HepG2 (cell line): ENCODE results near the gene RELL1. TPM values are rescaled to one million over a fixed set of nuclear protein-coding genes. Genes with fewer than 3 reads are reported as not detected.

Experiments
- ATAD3A ChIP-seq: sonication (generic); formaldehyde crosslinking; IDR thresholded peaks from 2 replicates; pipeline ENCODE4 v1.4.0; 2020; ENCODE audit warnings: missing genetic modification reagents
- BORCS8-MEF2B ChIP-seq: sonication (generic); formaldehyde crosslinking; IDR thresholded peaks from 2 replicates; pipeline ENCODE4 v1.8.0; 2022; ENCODE audit warnings: mild to moderate bottlenecking, missing genetic modification reagents
- DNMT1 ChIP-seq: sonication (generic); formaldehyde crosslinking; IDR thresholded peaks from 2 replicates; pipeline ENCODE4 v1.5.1; 2020; ENCODE audit warnings: mild to moderate bottlenecking, missing genetic modification reagents
- KDM5A ChIP-seq: fragments of 200-600 bp; sonication (generic); IDR thresholded peaks from 2 replicates; pipeline ENCODE4 v1.7.0; 2018; ENCODE audit warnings: antibody characterized with exemption, mild to moderate bottlenecking, low read length, borderline replicate concordance
- KLF15 ChIP-seq: sonication (generic); formaldehyde crosslinking; IDR thresholded peaks from 2 replicates; pipeline ENCODE4 v1.8.1; 2023; ENCODE audit warnings: borderline replicate concordance, mild to moderate bottlenecking, inconsistent platforms, missing genetic modification reagents, mixed read lengths
- MED8 ChIP-seq: sonication (generic); formaldehyde crosslinking; IDR thresholded peaks from 2 replicates; pipeline ENCODE4 v1.8.1; 2023; ENCODE audit warnings: mild to moderate bottlenecking, missing genetic modification reagents; ENCODE audit not compliant: insufficient replicate concordance
- MXD4 ChIP-seq: IDR thresholded peaks from 2 replicates; pipeline ENCODE4 v1.6.1; 2016; ENCODE audit warnings: mild to moderate bottlenecking, missing biosample characterization, missing genetic modification reagents
- MYNN ChIP-seq: sonication (generic); formaldehyde crosslinking; IDR thresholded peaks from 2 replicates; pipeline ENCODE4 v1.4.0; 2020; ENCODE audit warnings: mild to moderate bottlenecking, low read depth, missing genetic modification reagents
- PPARG ChIP-seq: conservative IDR thresholded peaks from 2 replicates; pipeline ENCODE4 v1.6.1; 2016; ENCODE audit warnings: missing biosample characterization, missing genetic modification reagents
- RXRA ChIP-seq: sonication (generic); formaldehyde crosslinking; IDR thresholded peaks from 2 replicates; pipeline ENCODE4 v1.5.1; 2020; ENCODE audit warnings: missing genetic modification reagents
- SIN3A ChIP-seq: IDR thresholded peaks from 2 replicates; pipeline ENCODE4 v1.6.1; 2011; ENCODE audit warnings: low read depth, mild to moderate bottlenecking, control low read depth, low read length, borderline replicate concordance
- SP2 ChIP-seq: sonication (generic); formaldehyde crosslinking; IDR thresholded peaks from 2 replicates; pipeline ENCODE4 v1.5.1; 2020; ENCODE audit warnings: mild to moderate bottlenecking, missing genetic modification reagents
- ZNF20 ChIP-seq: sonication (generic); formaldehyde crosslinking; IDR thresholded peaks from 2 replicates; pipeline ENCODE4 v1.4.0; 2020; ENCODE audit warnings: mild to moderate bottlenecking, moderate library complexity, missing genetic modification reagents
- ZNF337 ChIP-seq: sonication (generic); formaldehyde crosslinking; IDR thresholded peaks from 2 replicates; pipeline ENCODE4 v1.5.1; 2020; ENCODE audit warnings: missing genetic modification reagents, low read depth, mild to moderate bottlenecking, borderline replicate concordance
- ZNF577 ChIP-seq: sonication (generic); formaldehyde crosslinking; IDR thresholded peaks from 2 replicates; pipeline ENCODE4 v1.4.0; 2020; ENCODE audit warnings: mild to moderate bottlenecking, low read depth, missing genetic modification reagents, borderline replicate concordance
- ZNF761 ChIP-seq: sonication (generic); formaldehyde crosslinking; conservative IDR thresholded peaks from 2 replicates; pipeline ENCODE4 v1.4.0; 2020; ENCODE audit warnings: mild to moderate bottlenecking, missing genetic modification reagents
- polyA plus RNA-seq, 8 experiments: library from polyadenylated mRNA; depleted of rRNA in 3 of 8; stranded (reverse) in 7 of 8; unstranded in 1 of 8; fragments of >200 nt; fragmentation: Illumina TruSeq in 4 of 8; extraction: Trizol in 4 of 8; gene quantifications; 2 replicates each; pipeline versions ENCODE4 v1.2.1 to v1.2.3, GENCODE V29; 2011 to 2016; ENCODE audit warnings: low read depth in 4 of 8, missing spikeins in 1 of 8, mixed read lengths in 1 of 8; ENCODE audit not compliant: insufficient read depth in 1 of 8
- total RNA-seq, 5 experiments: library from RNA; depleted of rRNA; stranded (reverse); fragments of >200 nt; fragmentation: Illumina TruSeq; extraction: Trizol; gene quantifications; 2 replicates each; pipeline ENCODE4 v1.2.3, GENCODE V29; 2016; ENCODE audit warnings: low read depth in 1 of 5
- TF ChIP-seq, protein P1 (sequence below): sonication (generic); formaldehyde crosslinking; IDR thresholded peaks from 2 replicates; pipeline ENCODE4 v1.4.0; 2020; ENCODE audit warnings: mild to moderate bottlenecking, missing genetic modification reagents
- TF ChIP-seq, protein P2 (sequence below): sonication (generic); formaldehyde crosslinking; IDR thresholded peaks from 2 replicates; pipeline ENCODE4 v1.4.0; 2020; ENCODE audit warnings: missing genetic modification reagents, mild to moderate bottlenecking, borderline replicate concordance
- TF ChIP-seq, protein P3 (sequence below): sonication (generic); formaldehyde crosslinking; IDR thresholded peaks from 2 replicates; pipeline ENCODE4 v1.8.0; 2022; ENCODE audit warnings: mild to moderate bottlenecking, missing genetic modification reagents; ENCODE audit not compliant: insufficient replicate concordance
- TF ChIP-seq, protein P4 (sequence below): sonication (generic); formaldehyde crosslinking; IDR thresholded peaks from 2 replicates; pipeline ENCODE4 v1.8.1; 2023; ENCODE audit warnings: missing genetic modification reagents, mild to moderate bottlenecking, borderline replicate concordance
- TF ChIP-seq, protein P5 (sequence below): sonication (generic); formaldehyde crosslinking; IDR thresholded peaks from 2 replicates; pipeline ENCODE4 v1.4.0; 2020; ENCODE audit warnings: mild to moderate bottlenecking, missing genetic modification reagents
- TF ChIP-seq, protein P6 (sequence below): sonication (generic); formaldehyde crosslinking; conservative IDR thresholded peaks from 2 replicates; pipeline ENCODE4 v1.8.0; 2022; ENCODE audit warnings: low read depth, missing genetic modification reagents

Gene RELL1
- total and polyA plus RNA-seq, 2 of the 13 experiments (the other 11 are each of a cell fraction or from before 2014, with no cell fraction given), result 8.4 to 58.4 TPM

DNA sequence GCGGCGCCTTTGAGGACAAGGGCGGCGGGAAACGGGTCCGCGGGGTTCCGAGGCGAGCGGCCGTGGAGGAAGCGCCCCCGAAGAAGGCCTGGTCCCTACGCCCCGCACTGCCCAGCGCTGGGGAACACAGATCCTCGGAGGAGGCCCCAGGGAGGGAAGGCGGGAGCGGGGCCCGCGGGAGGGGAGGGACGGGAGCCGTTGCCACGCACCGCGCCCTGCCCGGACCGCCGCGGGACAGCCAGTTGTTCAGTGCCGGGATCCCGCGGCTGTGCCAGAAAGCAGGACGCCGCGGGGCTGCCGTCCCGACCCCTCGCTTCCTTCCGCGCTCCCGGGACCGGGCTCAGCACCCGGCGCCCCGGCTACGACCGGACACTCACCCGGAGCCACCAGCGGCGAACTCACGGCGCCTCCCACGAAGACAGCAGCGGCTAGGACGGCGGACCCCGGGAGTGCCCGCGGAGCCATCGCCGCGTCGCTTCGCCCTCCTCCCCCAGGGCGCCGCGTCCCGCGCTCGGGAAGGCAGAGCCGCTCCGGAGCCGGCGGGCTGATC, 278 bp downstream of the RELL1 start (continued):
- TF ChIP-seq MYNN (CRISPR knock-in tag) (no peak), BORCS8-MEF2B (CRISPR knock-in tag) (peak; percentile 16; the same call in 1 of the 2 replicates), ZNF577 (no peak), SIN3A (peak; percentile 55; the same call in 1 of the 2 replicates), ZNF761 (CRISPR knock-in tag) (0 out of 2 replicates have a peak, but pooled peaks have one; percentile 10), KDM5A (no peak), ZNF20 (CRISPR knock-in tag) (no peak), MED8 (CRISPR knock-in tag) (no peak), ZNF337 (CRISPR knock-in tag) (no peak), PPARG (peak; percentile 23; the same call in 1 of the 2 replicates), ATAD3A (CRISPR knock-in tag) (no peak), RXRA (CRISPR knock-in tag) (peak; percentile 46; the same call in 1 of the 2 replicates), SP2 (CRISPR knock-in tag) (no peak), DNMT1 (CRISPR knock-in tag) (no peak), MXD4 (CRISPR knock-in tag) (no peak), KLF15 (no peak)
- TF ChIP-seq, protein P1, sequence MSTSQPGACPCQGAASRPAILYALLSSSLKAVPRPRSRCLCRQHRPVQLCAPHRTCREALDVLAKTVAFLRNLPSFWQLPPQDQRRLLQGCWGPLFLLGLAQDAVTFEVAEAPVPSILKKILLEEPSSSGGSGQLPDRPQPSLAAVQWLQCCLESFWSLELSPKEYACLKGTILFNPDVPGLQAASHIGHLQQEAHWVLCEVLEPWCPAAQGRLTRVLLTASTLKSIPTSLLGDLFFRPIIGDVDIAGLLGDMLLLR, result no peak
- TF ChIP-seq, protein P2, sequence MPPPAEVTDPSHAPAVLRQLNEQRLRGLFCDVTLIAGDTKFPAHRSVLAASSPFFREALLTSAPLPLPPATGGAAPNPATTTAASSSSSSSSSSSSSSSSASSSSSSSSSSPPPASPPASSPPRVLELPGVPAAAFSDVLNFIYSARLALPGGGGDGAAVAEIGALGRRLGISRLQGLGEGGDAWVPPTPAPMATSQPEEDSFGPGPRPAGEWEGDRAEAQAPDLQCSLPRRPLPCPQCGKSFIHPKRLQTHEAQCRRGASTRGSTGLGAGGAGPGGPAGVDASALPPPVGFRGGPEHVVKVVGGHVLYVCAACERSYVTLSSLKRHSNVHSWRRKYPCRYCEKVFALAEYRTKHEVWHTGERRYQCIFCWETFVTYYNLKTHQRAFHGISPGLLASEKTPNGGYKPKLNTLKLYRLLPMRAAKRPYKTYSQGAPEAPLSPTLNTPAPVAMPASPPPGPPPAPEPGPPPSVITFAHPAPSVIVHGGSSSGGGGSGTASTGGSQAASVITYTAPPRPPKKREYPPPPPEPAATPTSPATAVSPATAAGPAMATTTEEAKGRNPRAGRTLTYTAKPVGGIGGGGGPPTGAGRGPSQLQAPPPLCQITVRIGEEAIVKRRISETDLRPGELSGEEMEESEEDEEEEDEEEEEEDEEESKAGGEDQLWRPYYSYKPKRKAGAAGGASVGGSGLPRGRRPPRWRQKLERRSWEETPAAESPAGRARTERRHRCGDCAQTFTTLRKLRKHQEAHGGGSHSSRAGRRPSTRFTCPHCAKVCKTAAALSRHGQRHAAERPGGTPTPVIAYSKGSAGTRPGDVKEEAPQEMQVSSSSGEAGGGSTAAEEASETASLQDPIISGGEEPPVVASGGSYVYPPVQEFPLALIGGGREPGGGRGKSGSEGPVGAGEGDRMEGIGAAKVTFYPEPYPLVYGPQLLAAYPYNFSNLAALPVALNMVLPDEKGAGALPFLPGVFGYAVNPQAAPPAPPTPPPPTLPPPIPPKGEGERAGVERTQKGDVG, result 0 out of 2 replicates have a peak, but pooled peaks have one; percentile 33
- TF ChIP-seq, protein P3, sequence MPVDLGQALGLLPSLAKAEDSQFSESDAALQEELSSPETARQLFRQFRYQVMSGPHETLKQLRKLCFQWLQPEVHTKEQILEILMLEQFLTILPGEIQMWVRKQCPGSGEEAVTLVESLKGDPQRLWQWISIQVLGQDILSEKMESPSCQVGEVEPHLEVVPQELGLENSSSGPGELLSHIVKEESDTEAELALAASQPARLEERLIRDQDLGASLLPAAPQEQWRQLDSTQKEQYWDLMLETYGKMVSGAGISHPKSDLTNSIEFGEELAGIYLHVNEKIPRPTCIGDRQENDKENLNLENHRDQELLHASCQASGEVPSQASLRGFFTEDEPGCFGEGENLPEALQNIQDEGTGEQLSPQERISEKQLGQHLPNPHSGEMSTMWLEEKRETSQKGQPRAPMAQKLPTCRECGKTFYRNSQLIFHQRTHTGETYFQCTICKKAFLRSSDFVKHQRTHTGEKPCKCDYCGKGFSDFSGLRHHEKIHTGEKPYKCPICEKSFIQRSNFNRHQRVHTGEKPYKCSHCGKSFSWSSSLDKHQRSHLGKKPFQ (CRISPR knock-in tag), result peak; percentile 36
- TF ChIP-seq, protein P4, sequence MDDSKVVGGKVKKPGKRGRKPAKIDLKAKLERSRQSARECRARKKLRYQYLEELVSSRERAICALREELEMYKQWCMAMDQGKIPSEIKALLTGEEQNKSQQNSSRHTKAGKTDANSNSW (CRISPR knock-in tag), result no peak
- TF ChIP-seq, protein P5, sequence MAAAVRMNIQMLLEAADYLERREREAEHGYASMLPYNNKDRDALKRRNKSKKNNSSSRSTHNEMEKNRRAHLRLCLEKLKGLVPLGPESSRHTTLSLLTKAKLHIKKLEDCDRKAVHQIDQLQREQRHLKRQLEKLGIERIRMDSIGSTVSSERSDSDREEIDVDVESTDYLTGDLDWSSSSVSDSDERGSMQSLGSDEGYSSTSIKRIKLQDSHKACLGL (CRISPR knock-in tag), result 0 out of 2 replicates have a peak, but pooled peaks have one; percentile 52
- TF ChIP-seq, protein P6, sequence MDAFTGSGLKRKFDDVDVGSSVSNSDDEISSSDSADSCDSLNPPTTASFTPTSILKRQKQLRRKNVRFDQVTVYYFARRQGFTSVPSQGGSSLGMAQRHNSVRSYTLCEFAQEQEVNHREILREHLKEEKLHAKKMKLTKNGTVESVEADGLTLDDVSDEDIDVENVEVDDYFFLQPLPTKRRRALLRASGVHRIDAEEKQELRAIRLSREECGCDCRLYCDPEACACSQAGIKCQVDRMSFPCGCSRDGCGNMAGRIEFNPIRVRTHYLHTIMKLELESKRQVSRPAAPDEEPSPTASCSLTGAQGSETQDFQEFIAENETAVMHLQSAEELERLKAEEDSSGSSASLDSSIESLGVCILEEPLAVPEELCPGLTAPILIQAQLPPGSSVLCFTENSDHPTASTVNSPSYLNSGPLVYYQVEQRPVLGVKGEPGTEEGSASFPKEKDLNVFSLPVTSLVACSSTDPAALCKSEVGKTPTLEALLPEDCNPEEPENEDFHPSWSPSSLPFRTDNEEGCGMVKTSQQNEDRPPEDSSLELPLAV, result no peak
